ENCODE results near the gene HOXA3.

HOXA3 gene

DNA sequence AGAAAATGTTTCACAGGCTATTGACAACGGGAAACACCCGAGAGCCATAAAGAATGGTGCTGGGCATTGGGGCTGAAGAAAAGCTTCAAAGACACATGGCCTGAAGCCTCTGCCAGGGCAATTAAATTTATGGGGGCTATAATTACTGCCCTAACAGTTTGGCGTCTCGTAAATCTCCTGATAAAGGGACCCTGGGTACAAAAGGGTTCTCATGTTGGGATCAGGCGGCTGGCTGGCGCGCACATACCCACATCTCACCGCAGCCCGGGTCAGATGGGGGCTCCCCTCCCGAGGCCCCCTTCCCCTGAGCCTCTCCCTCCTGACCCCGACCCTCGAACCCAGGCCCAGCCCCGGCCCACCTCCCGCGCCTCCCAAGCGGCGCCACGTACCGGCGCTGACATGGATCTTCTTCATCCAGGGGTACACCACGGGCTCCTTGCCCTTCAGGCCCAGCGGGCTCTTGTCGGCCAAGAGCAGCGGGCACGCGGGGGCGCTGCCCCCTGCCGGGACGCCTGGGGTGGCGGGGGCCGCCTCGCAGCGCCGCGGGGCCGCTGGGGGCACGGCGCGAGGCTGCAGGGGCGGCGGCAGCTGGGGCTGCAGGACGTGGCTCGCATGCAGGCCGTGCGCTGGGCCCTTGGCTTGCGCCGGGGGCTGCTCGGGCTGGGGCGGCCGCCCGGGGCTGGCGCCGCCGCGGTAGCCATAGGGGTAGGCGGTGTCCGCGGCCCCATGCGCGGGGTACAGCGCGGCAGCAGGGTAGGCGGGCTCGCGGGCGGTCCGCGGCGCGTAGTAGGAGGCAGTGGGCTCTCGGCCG, 22.4 kb downstream of the HOXA3 start:
- Histone ChIP-seq H3K4me3 (ENCODE audit: low read length) (no peak overlapping the region), H3K27me3 (ENCODE audit: control insufficient read depth, low read length) (peaks cover 52% of the 10 kb centered on the region), H3K4me2 (ENCODE audit: low read length) (no peak overlapping the region)

DNA sequence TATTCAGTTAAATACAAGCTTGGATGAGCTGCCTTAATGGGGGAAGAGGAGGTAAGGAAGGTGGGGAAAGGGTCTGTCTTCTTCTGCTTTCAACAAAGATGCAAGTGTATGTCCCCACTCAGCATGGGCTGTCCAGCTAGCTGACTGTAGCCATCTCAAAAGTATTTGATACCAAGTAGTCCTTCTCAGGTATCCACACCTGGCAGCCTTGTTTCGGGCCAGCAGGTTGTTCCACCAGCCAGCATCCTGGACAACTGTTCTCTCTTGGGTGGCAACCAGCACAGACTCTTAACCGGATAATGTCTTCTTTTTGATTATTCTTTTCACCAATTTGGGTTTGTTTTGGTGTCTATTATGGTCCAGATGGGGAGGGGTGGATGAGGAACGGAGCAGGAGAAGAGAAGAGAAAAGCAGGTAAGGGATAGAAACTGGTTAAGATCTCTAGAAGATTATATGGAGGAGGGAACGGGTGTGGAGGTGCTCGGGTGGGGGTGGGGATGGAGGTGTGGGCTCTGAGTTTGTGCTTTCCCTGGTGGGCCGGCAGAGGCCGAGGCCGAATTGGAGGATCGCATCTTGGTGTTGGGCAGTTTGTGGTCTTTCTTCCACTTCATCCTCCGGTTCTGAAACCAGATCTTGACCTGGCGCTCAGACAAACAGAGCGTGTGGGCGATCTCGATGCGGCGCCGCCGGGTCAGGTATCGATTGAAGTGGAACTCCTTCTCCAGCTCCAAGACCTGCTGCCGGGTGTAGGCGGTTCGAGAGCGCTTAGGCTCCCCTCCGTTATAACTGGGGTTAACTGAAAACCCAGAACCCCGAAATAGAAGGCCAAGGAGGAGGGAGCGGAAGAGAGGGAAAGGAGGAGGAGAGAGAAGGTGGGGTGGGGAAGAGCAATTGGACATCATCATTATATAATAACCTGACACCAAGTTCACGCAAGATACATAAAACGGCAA, 23.3 kb downstream of the HOXA3 start:
- H3K4me3 ChIP-seq (ENCODE audit: low read length) = no peak overlapping the region

More for the DNA sequence above, 22.4 kb downstream of the HOXA3 start:
- no peaks in the 10 kb centered on the region for H3K9me3 ChIP-seq (ENCODE audit: control insufficient read depth, insufficient read depth, low read length)
- H3K79me2 ChIP-seq (ENCODE audit: control insufficient read depth, low read length) = no peaks in the 10 kb centered on the region
- no peaks in the 10 kb centered on the region for H3K9me2 ChIP-seq (replicated peaks; ENCODE audit: control insufficient read depth, low read length)
- H3F3A ChIP-seq (ENCODE audit: control insufficient read depth, insufficient read depth) = no peaks in the 10 kb centered on the region
- TF ChIP-seq, protein P1, sequence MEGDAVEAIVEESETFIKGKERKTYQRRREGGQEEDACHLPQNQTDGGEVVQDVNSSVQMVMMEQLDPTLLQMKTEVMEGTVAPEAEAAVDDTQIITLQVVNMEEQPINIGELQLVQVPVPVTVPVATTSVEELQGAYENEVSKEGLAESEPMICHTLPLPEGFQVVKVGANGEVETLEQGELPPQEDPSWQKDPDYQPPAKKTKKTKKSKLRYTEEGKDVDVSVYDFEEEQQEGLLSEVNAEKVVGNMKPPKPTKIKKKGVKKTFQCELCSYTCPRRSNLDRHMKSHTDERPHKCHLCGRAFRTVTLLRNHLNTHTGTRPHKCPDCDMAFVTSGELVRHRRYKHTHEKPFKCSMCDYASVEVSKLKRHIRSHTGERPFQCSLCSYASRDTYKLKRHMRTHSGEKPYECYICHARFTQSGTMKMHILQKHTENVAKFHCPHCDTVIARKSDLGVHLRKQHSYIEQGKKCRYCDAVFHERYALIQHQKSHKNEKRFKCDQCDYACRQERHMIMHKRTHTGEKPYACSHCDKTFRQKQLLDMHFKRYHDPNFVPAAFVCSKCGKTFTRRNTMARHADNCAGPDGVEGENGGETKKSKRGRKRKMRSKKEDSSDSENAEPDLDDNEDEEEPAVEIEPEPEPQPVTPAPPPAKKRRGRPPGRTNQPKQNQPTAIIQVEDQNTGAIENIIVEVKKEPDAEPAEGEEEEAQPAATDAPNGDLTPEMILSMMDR (IDR thresholded peaks at IDR 0.05; ENCODE audit: low read depth, low read length, poor library complexity, severe bottlenecking) = no peak
- no peak for TF ChIP-seq EZH2phosphoT487 (IDR thresholded peaks at IDR 0.05; ENCODE audit: borderline replicate concordance, low read length)
- no peaks in the 10 kb centered on the region for H4K20me1 ChIP-seq (ENCODE audit: control insufficient read depth, insufficient read depth, low read depth, low read length)
- H3K36me3 ChIP-seq (ENCODE audit: control insufficient read depth, low read length) = no peaks in the 10 kb centered on the region
- H3K4me1 ChIP-seq (ENCODE audit: control insufficient read depth, low read length) = no peaks in the 10 kb centered on the region
- H3K27ac ChIP-seq (ENCODE audit: low read depth, low read length) = no peak overlapping the region

DNA sequence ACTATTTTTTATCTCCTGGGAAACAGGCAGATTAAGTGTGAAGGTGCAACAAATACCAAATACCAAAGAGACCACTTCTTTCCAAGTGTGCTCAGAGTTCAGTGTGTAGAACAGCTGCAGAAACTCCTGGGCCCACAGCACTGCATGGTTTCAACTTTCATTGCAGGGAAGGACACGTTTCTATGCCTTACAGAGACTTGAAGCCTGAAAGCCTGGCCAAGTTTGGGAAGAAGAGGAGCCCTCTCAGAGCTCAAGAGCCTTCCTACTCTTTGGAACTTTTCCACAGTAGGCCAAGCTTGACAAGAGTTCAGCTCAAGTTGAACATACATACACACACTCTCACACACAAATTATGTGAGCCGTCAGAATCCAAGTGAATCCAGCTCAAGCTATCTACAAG, 24.3 kb downstream of the HOXA3 start:
- Histone ChIP-seq H3F3A (ENCODE audit: control insufficient read depth, insufficient read depth) (no peaks in the 10 kb centered on the region), H3K4me2 (ENCODE audit: low read length) (no peak overlapping the region), H3K9me3 (ENCODE audit: control insufficient read depth, insufficient read depth, low read length) (no peaks in the 10 kb centered on the region), H3K79me2 (ENCODE audit: control insufficient read depth, low read length) (no peaks in the 10 kb centered on the region), H3K4me1 (ENCODE audit: control insufficient read depth, low read length) (no peaks in the 10 kb centered on the region), H4K20me1 (ENCODE audit: control insufficient read depth, insufficient read depth, low read depth, low read length) (no peaks in the 10 kb centered on the region), H3K9me2 (replicated peaks; ENCODE audit: control insufficient read depth, low read length) (no peaks in the 10 kb centered on the region), H3K27ac (ENCODE audit: low read depth, low read length) (no peak overlapping the region), H3K27me3 (ENCODE audit: control insufficient read depth, low read length) (peaks cover 34% of the 10 kb centered on the region), H3K36me3 (ENCODE audit: control insufficient read depth, low read length) (no peaks in the 10 kb centered on the region), H3K4me3 (ENCODE audit: low read length) (no peak overlapping the region)
- TF ChIP-seq EZH2phosphoT487 (IDR thresholded peaks at IDR 0.05; ENCODE audit: borderline replicate concordance, low read length) = no peak
- TF ChIP-seq, protein P1 (IDR thresholded peaks at IDR 0.05; ENCODE audit: low read depth, low read length, poor library complexity, severe bottlenecking) = no peak

More for the DNA sequence above, 23.3 kb downstream of the HOXA3 start:
- Histone ChIP-seq H4K20me1 (ENCODE audit: control insufficient read depth, insufficient read depth, low read depth, low read length) (no peaks in the 10 kb centered on the region), H3K36me3 (ENCODE audit: control insufficient read depth, low read length) (no peaks in the 10 kb centered on the region), H3K79me2 (ENCODE audit: control insufficient read depth, low read length) (no peaks in the 10 kb centered on the region), H3K4me2 (ENCODE audit: low read length) (no peak overlapping the region), H3F3A (ENCODE audit: control insufficient read depth, insufficient read depth) (no peaks in the 10 kb centered on the region), H3K9me2 (replicated peaks; ENCODE audit: control insufficient read depth, low read length) (no peaks in the 10 kb centered on the region), H3K27ac (ENCODE audit: low read depth, low read length) (no peak overlapping the region), H3K4me1 (ENCODE audit: control insufficient read depth, low read length) (no peaks in the 10 kb centered on the region), H3K9me3 (ENCODE audit: control insufficient read depth, insufficient read depth, low read length) (no peaks in the 10 kb centered on the region), H3K27me3 (ENCODE audit: control insufficient read depth, low read length) (peaks cover 44% of the 10 kb centered on the region)
- TF ChIP-seq, protein P1 (IDR thresholded peaks at IDR 0.05; ENCODE audit: low read depth, low read length, poor library complexity, severe bottlenecking) = no peak
- no peak for TF ChIP-seq EZH2phosphoT487 (IDR thresholded peaks at IDR 0.05; ENCODE audit: borderline replicate concordance, low read length)

All from DOHH2 (cell line).